ENCODE results near the gene ATP5F1D. TPM values are rescaled to one million over a fixed set of nuclear protein-coding genes. Genes with fewer than 3 reads are reported as not detected.

ATP5F1D gene
- total RNA-seq, 2 experiments from 2014 or later, result 209 to 222 TPM

DNA sequence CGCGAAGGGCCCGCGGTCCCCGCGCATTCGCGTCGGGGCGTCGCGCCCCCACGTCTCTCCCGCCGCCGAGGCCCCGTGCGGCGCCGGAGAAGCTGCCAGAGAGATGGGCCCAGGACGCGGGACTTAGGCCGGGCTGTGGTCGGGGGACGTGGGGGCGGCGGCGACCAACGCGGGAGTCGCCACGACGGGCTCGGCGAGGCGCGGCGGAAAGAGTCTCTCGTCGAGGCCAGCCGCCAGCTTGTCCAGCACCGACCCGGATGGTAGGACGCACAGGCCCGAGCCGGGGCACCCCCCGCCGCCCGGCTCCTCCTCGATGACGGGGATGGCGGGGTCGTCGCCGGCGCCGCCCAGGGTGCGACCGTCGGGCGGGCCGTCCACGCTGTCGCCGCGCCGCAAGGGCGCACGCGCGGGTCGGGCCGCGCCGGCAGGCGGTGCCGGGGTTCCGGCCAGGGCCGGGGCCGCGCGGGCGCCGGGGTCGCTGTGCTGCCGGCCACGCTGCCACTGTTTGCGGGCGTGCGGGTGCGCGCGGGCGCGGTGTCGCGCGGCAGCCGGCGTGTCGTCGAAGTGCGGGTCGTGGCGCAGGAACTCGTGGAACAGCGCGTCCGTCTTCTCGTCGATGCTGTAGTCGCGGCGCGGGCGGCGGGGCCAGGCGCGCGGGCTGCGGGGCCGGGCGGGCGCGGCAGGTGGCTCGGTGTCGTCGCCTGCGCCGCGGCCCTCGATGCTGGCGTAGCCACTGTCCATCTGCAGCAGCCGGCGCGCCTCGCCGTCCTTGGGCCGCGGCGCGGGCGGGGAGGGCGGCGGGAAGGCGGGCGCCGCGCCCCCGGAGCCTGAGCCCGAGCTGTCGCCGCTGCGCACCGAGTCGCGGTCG is 12.3 kb upstream of the ATP5F1D start:
- H3K36me3 Mint-ChIP-seq (ENCODE audit: low read depth), result peaks cover 9% of the 10 kb centered on the region
- H3K27me3 Mint-ChIP-seq (ENCODE audit: low read depth), result no peaks in the 10 kb centered on the region

DNA sequence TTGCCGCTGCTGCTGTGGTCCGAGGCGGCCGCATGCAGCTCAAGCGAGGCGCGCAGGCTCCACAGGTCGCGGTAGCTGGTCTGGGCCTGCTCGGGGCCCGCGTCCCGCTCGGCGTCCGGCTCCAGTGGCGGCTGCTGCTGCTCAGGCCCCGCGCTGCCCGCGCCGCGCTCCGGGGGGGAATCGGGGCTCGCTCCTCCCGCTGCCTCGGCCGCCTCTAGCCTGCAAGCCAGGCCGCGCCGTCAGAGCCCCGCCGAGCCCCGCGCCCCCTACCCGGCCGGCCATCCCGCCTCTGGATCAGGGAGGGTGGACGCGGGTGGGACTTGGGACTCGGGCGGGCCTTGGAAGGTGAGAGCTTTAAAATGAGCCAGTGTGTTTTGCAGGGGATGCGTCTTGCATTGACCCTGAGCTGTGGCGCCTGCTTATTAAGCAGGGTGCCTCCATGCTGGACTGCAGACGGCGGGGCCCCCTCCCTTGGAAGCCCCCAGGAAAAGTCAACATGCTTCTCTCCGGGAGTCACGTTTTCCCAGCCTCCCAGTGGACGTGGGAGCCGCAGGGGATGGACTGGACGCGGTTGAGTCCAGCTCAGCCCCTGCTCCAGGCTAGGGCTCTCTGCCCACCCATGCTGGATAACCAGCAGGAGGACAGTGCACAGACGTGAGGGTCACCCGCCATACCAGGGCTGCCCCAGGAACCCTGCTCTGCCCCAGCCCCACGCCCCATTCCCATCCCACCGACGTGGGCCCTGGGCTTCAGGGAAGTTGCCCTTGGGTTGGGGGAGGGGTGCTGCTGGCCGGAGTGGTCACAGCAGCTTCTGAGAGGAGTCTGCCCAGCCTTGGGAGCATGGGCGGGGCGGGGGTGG is 11.4 kb upstream of the ATP5F1D start:
- Mint-ChIP-seq H3K4me3 (no peak overlapping the region), H3K27me3 (ENCODE audit: low read depth) (no peaks in the 10 kb centered on the region), H3K27ac (no peak overlapping the region), H3K9me3 (ENCODE audit: insufficient read depth) (no peaks in the 10 kb centered on the region), H3K36me3 (ENCODE audit: low read depth) (peaks cover 9% of the 10 kb centered on the region), H3K4me1 (ENCODE audit: low read depth) (no peaks in the 10 kb centered on the region)
- ChIA-PET POLR2A (no interaction called here), CTCF (no interaction called here)
- DNase-seq (no peak), ATAC-seq (no peak)

More for the DNA sequence above, 12.3 kb upstream of the ATP5F1D start:
- ATAC-seq (no peak), DNase-seq (no peak)
- Mint-ChIP-seq H3K9me3 (ENCODE audit: insufficient read depth) (no peaks in the 10 kb centered on the region), H3K4me3 (no peak overlapping the region), H3K4me1 (ENCODE audit: low read depth) (no peaks in the 10 kb centered on the region), H3K27ac (no peak overlapping the region)
- CTCF ChIA-PET, result no interaction called here
- POLR2A ChIA-PET, result no interaction called here

DNA sequence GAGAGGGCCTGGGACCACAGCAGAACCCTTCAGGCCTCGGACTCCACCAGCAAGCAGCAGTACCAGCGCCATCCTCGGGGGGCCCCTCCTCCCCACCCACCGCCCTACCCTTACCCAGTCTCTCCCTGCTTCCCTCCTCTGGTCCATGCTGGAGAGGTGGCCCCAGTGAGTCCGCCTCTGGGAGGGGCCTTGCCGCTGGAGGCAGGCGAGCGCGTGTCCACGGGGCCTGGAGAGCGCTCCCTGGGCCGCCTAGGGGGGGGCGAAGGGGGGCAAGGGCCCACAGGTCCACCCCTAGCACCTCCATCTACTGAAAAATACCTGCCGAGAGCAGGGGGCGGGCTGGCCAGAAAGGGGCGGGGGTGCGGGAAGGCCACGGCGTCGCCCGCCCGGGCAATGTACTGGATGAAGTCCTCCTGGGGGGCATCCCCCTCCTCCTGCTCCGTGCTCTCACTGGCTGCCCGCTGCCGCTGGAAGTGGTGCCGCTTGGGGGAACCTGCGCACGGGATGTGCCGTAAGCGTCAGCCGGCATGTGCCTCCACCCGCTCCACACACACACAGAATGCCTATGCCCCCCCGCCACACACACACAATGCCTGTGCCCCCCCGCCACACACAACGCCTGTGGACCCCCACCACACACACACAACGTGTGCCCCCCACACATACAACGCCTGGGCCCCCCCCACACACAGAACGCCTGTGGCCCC is 10.6 kb upstream of the ATP5F1D start:
- ChIA-PET CTCF (no interaction called here), POLR2A (no interaction called here)
- peaks cover 9% of the 10 kb centered on the region for H3K36me3 Mint-ChIP-seq (ENCODE audit: low read depth)
- no peaks in the 10 kb centered on the region for H3K4me1 Mint-ChIP-seq (ENCODE audit: low read depth)
- no peak overlapping the region for H3K27ac Mint-ChIP-seq
- DNase-seq (no peak), ATAC-seq (no peak)
- H3K27me3 Mint-ChIP-seq (ENCODE audit: low read depth), result peaks cover 1% of the 10 kb centered on the region
- no peak overlapping the region for H3K4me3 Mint-ChIP-seq
- no peaks in the 10 kb centered on the region for H3K9me3 Mint-ChIP-seq (ENCODE audit: insufficient read depth)

DNA sequence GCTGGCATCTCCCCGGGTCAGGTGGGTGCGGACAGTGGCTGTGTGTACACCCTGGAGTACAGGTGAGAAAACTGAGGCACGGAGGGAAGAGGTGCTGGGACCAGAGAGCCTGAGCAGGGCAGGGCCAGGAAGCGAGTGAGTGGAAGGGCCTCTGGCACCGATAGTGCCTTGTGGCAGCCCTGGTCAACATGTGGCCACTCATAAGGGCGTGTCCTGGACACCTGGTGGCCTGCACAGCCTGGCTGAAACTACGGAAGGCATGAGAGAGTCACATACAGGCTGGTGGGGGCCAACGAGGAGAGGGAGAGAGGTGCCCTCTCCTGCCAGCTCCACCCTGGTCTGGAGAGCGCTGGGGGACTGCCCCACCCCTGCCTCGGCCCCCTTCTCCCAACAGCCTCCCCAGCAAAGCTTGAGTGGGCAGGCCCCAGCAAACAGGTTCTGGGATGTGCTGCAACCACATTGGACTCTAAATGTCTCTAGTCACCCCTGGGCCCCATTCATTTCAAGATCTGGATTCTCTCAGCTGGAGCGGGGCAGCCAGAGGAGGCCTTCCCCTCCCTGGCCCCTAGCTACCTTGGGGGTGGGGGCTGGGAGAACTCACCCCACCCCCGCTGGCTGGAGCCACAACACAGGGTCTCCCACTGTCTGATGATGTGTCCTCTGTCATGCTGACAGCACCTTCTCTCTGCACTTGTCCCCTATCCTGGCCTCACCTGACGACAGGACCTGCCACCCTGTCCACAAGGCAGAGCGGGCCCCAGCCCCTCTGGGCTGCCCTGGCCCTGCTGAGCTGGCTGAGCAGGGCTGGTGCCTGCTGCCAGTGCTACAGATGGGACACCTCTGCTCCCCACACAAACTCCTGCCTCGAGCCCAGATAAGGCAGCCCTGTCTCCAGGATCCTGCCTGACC is 9.6 kb upstream of the ATP5F1D start:
- H3K27me3 Mint-ChIP-seq (ENCODE audit: low read depth), result peaks cover 2% of the 10 kb centered on the region
- POLR2A ChIA-PET, result no interaction called here
- H3K4me3 Mint-ChIP-seq, result no peak overlapping the region
- H3K36me3 Mint-ChIP-seq (ENCODE audit: low read depth), result peaks cover 6% of the 10 kb centered on the region
- ATAC-seq (no peak), DNase-seq (no peak)
- no peaks in the 10 kb centered on the region for H3K4me1 Mint-ChIP-seq (ENCODE audit: low read depth)
- CTCF ChIA-PET, result interaction anchor here (0.8 kb wide), 1 partner anchor 12 kb away, joined by 3 read pairs; no protein-coding TSS in a partner anchor
- no peak overlapping the region for H3K27ac Mint-ChIP-seq
- H3K9me3 Mint-ChIP-seq (ENCODE audit: insufficient read depth), result no peaks in the 10 kb centered on the region

DNA sequence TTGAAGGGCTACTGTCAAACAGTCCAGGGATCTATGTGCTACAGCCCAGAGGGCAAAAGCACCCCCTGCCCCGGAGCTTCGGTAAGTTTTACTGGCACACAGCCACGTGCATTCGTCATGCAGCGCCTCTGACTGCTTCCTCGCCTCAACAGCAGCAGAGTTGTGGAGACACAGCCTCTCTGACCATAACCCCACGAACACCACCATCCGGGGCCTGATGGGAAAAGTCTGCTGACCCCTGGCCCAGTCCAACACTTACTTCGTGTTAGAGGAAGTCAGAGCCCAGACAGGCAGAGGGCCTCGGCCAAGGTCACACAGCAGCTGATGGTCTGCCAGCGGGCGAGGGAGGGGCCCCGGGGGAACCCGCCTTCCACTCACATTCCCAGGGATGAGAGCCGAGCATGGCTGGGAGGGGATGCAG is 8.9 kb upstream of the ATP5F1D start:
- no peaks in the 10 kb centered on the region for H3K9me3 Mint-ChIP-seq (ENCODE audit: insufficient read depth)
- ChIA-PET POLR2A (no interaction called here), CTCF (interaction anchor here (0.8 kb wide), 1 partner anchor 12 kb away, joined by 3 read pairs; no protein-coding TSS in a partner anchor)
- H3K4me3 Mint-ChIP-seq, result no peak overlapping the region
- H3K36me3 Mint-ChIP-seq (ENCODE audit: low read depth), result peaks cover 3% of the 10 kb centered on the region
- ATAC-seq (no peak), DNase-seq (no peak)
- H3K4me1 Mint-ChIP-seq (ENCODE audit: low read depth), result no peaks in the 10 kb centered on the region
- H3K27ac Mint-ChIP-seq, result no peak overlapping the region
- H3K27me3 Mint-ChIP-seq (ENCODE audit: low read depth), result peaks cover 5% of the 10 kb centered on the region

DNA sequence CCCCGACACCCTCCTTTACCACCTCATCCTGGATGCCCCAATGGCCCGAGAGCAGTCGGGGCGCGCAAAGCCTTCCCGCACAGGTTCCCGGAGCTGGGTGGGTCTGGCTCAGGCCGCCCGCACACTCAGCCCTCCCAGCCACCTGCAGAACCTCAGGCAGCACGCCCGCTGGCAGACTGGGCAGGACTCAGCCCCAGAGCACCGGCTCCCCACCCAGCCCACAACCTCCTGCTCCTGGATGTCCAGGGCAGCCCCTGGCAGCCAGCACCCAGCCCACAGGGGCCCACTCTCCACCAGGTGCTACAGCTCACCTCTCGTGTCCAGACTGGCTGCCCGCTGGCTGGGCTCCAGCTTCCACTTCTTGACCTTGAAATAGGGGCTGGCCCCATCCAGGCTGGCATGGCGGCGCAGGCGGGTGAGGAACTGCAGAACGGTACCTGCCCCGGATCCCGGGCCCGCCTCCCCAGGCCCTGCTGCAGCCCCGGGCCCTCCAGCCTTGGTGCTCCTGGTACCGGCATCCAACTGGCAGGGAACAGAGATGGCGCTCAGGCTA is 8.4 kb upstream of the ATP5F1D start:
- H3K4me3 Mint-ChIP-seq, result no peak overlapping the region
- no peak overlapping the region for H3K27ac Mint-ChIP-seq
- DNase-seq (no peak), ATAC-seq (no peak)
- peaks cover under 1% of the 10 kb centered on the region for H3K36me3 Mint-ChIP-seq (ENCODE audit: low read depth)
- H3K4me1 Mint-ChIP-seq (ENCODE audit: low read depth), result peaks cover under 1% of the 10 kb centered on the region
- ChIA-PET POLR2A (no interaction called here), CTCF (no interaction called here)
- H3K9me3 Mint-ChIP-seq (ENCODE audit: insufficient read depth), result no peaks in the 10 kb centered on the region
- H3K27me3 Mint-ChIP-seq (ENCODE audit: low read depth), result peaks cover 6% of the 10 kb centered on the region

DNA sequence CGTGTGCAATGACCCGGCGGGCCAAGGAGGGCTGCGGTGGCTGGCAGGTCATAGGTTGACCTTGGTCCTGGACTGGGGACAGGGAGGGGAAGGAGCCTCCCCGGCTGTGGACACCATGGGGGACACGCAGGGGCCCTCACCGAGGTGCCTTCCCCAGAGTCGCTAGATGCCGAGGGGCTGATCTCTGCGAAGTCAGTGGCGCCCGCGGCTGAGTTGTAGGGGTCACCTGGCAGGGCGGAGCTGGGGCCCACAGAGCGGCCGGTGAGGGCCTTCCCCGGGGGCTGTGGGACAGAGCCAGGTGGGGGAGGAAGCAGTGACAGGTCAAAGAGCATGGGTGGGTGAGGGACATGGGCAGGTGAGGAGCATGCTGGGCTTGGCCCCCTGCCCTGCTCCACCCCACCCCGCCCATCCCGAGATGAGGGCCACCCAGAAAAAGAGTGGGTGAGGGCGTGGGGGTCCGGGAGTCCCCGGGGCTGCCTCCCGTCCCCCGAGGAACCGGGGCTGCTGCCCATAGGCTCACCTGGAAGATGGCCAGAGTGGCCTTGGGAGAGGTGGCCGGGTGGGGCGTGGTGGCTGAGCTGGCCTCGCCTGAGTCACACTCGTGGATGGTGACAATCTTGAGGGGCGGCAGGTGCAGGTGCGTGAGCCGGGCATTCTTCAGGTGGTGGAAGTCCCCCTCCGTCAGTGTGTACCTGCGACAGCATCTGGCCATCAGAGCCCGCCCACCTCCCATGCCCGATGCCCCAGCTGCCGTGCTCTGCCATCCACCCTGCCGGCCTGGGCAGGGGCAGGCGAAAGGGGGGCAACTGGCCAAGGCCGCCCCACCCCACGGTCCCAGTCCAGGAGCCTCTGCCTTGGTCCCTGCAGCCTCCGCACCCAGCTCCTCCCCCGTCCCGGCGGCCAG is 7.2 kb upstream of the ATP5F1D start:
- H3K4me1 Mint-ChIP-seq (ENCODE audit: low read depth), result peaks cover 8% of the 10 kb centered on the region
- DNase-seq (no peak), ATAC-seq (no peak)
- POLR2A ChIA-PET, result no interaction called here
- no peak overlapping the region for H3K4me3 Mint-ChIP-seq
- H3K27ac Mint-ChIP-seq, result no peak overlapping the region
- peaks cover 14% of the 10 kb centered on the region for H3K27me3 Mint-ChIP-seq (ENCODE audit: low read depth)
- no peaks in the 10 kb centered on the region for H3K9me3 Mint-ChIP-seq (ENCODE audit: insufficient read depth)
- CTCF ChIA-PET, result no interaction called here
- no peaks in the 10 kb centered on the region for H3K36me3 Mint-ChIP-seq (ENCODE audit: low read depth)

DNA sequence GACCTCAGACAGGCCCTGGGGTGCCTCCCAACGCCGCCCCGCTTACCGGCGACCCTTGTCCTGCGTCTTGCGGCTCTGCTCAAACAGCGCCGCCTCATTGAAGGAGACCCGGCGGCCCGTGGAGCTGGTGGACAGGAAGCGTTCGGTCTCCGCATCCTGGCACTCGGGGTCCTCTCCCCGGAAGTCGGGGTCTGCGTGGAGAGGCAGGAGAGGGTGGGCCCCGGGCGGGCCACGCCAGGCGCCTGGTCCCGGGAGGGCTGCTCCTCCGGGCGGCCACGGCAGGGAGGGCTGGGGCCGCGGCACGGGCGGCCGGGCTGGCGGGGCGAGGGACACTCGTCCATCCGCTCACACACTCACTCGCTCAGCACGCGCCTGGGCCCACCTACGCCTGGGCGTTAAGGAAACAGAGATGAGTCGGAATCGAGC is 6.6 kb upstream of the ATP5F1D start:
- ATAC-seq (no peak), DNase-seq (no peak)
- Mint-ChIP-seq H3K27me3 (ENCODE audit: low read depth) (peaks cover 17% of the 10 kb centered on the region), H3K4me1 (ENCODE audit: low read depth) (peaks cover 8% of the 10 kb centered on the region), H3K36me3 (ENCODE audit: low read depth) (no peaks in the 10 kb centered on the region), H3K4me3 (no peak overlapping the region), H3K9me3 (ENCODE audit: insufficient read depth) (no peaks in the 10 kb centered on the region), H3K27ac (no peak overlapping the region)
- CTCF ChIA-PET, result no interaction called here
- POLR2A ChIA-PET, result no interaction called here

DNA sequence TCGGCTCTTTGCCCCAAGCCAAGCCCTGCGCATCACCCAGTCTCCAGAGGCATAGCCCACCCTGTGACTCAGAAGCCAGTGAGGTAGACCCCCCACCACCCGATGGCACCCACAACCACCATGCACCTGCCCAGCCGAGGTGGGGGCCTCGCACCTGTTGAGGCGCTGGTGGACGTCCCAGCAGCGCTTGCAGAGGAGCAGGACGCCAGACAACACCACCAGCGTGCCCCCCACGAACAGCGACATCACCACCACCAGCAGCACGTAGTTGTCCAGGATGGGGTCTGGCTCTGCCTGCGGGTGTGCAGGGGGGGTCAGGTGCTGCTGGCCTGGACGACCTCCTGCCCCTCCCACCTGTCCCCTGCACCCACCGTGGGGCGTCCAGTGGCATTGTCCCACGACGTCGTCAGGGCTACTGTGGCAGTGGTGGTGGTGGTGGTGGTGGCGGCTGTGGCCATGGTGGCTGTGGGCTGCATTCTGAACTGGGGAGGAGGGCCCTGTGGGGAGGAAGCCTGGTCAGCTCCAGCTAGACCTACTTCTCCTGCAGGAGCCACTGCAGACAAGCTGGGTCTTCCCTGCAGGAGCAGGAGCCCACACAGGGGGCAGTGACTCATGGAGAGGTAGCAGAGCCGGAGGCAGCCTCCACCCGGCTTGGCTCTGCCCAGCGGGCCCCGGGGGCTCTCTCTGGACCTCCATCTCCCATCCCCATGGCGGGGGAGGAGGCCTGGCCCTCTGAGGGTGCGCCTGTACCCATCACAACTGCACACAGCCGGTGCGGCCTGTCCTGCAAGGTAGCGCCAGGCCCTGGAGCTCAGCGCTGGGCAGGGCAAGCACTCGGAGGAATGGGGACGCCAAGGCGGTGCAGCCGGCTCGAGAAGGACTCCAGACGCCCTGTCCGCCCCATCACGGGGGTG is 5.7 kb upstream of the ATP5F1D start:
- ATAC-seq, result no peak
- POLR2A ChIA-PET, result no interaction called here
- CTCF ChIA-PET, result interaction anchor here (1.2 kb wide), 1 partner anchor 122 kb away, joined by 4 read pairs; no protein-coding TSS in a partner anchor
- Mint-ChIP-seq H3K36me3 (ENCODE audit: low read depth) (no peaks in the 10 kb centered on the region), H3K27me3 (ENCODE audit: low read depth) (peaks cover 17% of the 10 kb centered on the region), H3K9me3 (ENCODE audit: insufficient read depth) (no peaks in the 10 kb centered on the region), H3K4me3 (no peak overlapping the region), H3K4me1 (ENCODE audit: low read depth) (peaks cover 11% of the 10 kb centered on the region), H3K27ac (no peak overlapping the region)
- no peak for DNase-seq
